Ramos (cell line): Measurements from ENCODE around the gene HOXD1.

Experiments
- in situ Hi-C: fragments of 300-500 bp; cut with MboI; formaldehyde crosslinking; loops from one replicate; pipeline ENCODE4 v1.14.3; 2022; ENCODE audit warnings: low sequenced_read_pairs; ENCODE audit not compliant: unreplicated experiment

HOXD1 gene

DNA sequence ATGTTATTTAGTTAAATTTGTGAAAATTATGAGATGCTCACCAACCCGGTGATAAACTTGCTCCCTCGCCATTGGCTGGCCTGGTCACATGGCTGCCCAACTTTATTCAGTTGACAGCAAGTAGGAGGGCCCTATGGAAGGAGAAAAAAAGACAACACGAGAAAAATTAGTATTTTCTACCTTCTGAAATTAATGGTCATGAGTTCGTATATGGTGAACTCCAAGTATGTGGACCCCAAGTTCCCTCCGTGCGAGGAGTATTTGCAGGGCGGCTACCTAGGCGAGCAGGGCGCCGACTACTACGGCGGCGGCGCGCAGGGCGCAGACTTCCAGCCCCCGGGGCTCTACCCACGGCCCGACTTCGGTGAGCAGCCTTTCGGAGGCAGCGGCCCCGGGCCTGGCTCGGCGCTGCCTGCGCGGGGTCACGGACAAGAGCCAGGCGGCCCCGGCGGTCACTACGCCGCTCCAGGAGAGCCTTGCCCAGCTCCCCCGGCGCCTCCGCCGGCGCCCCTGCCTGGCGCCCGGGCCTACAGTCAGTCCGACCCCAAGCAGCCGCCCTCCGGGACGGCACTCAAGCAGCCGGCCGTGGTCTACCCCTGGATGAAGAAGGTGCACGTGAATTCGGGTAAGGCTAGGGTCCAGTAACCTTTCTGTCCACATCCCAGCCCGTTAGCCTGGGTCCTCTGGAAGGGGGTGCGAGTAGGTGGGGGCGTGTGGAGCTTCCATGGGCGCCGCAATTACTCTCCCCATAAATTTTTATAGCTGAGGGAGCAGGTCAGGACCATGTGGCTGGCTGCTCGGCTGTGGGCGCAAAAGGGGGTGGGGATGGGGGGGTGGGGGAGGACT lies 36.8 kb upstream of the HOXD1 start, which contains the start of gene HOXD4:
HOXD4 (plus strand) TSS at position 109 of the 846 bp plus-strand sequence; CDS start at position 193, 84 bp downstream.
- in situ Hi-C loops, result no loop called here

DNA sequence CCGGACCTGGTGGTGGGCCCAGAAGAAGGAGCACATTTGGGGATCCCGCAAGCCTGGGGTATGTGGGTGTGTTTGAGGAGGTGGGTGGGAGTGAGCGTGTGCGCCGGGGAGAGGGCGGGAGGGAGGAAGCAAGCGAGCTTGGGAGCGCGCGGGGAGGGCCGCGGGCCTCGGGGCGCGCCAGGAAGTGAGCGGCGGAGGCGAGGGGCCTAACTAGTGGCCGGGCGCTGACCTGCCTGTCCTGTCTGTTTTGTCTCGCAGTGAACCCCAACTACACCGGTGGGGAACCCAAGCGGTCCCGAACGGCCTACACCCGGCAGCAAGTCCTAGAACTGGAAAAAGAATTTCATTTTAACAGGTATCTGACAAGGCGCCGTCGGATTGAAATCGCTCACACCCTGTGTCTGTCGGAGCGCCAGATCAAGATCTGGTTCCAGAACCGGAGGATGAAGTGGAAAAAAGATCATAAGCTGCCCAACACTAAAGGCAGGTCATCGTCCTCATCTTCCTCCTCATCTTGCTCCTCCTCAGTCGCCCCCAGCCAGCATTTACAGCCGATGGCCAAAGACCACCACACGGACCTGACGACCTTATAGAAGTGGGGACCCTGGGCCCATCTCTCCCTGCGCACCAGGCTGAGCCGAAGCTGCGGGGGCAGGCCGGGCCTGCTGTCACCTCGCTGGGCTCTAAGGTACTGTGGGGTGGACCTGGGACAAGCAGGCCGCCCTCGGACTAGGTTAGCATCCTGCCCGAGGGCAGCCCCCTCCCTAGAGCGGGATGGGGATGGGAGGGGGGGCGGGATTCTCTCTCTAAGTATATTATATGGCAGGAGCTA lies 35.9 kb upstream of the HOXD1 start:
- in situ Hi-C loops, result no loop called here

GRCh38 chr2:176154576-176155252 lies 33.8 kb upstream of the HOXD1 start:
- in situ Hi-C loops, result no loop called here

DNA sequence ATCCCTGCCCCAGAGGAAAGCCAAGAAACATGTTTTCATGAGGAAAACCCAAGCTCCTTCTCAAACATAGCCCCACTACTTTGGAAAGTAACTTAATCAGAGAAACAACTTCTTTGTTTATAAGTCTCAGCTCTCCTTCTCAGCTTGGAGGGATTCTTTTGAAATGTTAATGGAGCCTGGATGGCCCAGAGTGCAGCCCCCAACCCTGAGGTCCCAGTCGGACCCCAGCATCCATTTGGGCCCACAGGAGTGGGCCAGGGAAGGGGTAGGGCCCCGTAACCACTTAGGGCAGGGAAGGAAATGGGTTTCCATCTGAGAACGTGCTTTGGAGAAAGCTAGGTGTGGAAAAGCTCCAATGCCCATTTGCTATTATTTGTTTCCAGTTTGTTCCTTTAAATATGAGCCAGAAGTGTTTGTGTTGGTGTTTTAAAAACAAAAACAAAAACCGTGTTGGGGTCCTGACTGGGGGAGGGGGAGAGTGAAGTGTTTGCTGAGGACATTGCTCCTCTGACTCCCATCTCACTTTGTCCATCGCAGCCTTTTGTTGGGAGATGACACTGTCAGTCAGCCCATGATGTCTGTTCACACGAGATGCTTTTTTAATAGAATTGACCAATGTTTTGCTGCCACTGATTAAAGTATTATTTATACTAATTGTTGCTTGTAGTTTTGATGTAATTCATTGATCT lies 33.0 kb upstream of the HOXD1 start:
- in situ Hi-C loops, result no loop called here

DNA sequence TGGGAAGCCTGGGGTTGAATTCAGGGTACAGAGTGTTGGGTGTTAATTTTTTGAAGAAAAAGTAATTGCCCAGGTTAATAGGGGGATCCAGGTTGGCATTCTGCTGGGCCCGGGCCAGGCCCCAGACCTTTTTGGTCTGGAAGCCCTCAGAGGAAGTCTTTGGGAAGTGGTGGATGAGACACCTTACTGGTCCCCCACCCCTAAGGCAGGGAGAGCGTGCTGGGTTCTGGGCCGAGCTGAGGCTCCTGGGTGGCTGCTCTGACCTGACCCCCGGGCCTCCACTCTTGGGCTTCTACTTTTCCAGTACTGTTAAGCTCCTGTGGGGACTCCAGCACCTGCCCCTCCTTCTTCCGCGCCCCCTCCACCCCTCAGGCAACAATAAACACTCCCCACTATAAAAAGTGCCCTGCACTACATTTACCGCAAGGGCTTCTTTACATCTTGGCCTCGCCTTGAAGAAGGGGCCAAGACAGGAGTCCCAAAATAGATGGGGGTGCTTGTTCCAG lies 32.1 kb upstream of the HOXD1 start:
- in situ Hi-C loops, result no loop called here

DNA sequence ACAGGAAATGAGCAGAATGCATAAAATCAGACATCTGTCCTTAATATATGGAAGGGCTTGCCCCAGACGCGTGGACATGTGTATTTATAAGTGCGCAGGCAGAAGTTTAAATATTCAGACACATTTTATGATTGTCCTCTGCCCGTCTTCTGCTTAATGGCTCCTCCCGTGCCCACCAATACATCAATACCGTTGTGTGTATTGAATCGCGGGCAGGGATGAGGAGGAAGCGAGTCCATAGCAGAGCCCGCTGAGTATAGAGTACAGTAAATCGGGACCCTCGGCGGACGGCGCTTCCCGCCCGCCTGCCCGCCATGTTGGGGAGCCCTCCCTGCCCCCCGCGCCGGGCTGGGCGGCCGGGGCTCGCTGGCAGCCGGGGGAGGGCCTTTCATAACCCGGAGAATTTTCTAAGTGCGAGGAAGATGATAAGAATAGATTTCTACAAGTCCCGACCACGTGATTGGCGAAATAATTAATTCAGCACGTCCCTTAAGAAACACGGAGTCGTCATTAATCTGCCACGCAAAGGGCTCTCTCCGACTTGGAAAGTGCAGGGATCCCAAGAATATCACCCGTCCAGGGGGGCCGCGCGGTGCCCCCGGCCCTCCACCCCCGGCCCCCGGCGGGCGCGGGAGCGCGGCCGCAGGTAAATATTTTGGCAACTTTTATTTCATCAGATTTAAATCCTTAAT lies 31.5 kb upstream of the HOXD1 start, which contains the start of gene HOXD3:
HOXD3 (plus strand) TSS at position 501 of the 692 bp plus-strand sequence. CDS start 11,808 bp downstream, outside the sequence.
- in situ Hi-C loops, result no loop called here

- in situ Hi-C loops, result no loop called here
Observed at GRCh38 chr2:176157499-176158185, 30.8 kb upstream of the HOXD1 start.

- in situ Hi-C loops, result no loop called here
Observed at GRCh38 chr2:176158186-176158591, 30.3 kb upstream of the HOXD1 start.

- in situ Hi-C loops, result no loop called here
Observed at GRCh38 chr2:176158855-176159662, 29.4 kb upstream of the HOXD1 start.

DNA sequence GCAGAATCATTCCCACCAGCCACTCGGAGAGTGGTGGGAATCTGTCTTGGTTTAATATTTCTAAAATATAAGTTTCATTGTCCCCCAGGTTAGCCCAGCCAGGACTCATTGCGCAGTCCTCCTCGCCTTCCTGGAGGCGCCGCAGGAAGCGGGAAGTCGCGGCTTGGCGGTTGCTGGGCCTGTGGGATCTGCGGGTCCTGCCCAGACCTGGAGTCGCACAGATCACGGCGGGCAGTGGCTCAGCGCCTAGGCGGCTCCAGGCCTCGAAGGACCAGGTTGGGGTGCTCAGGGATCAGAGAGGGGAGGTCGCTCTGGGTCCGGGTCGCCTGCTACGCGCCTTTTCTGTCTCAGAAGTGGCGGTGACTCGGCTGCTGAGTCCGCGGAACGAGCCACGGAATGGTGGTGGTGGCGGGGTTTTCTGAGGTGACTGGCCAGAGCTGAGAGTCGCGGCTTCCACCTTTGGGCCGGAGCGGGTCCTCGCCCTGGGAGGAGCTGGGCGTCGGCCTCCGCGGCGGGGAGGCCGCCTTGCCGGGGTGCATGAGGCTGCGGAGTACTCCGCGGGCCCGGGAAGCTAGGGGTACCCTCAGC lies 28.7 kb upstream of the HOXD1 start:
- in situ Hi-C loops, result no loop called here

DNA sequence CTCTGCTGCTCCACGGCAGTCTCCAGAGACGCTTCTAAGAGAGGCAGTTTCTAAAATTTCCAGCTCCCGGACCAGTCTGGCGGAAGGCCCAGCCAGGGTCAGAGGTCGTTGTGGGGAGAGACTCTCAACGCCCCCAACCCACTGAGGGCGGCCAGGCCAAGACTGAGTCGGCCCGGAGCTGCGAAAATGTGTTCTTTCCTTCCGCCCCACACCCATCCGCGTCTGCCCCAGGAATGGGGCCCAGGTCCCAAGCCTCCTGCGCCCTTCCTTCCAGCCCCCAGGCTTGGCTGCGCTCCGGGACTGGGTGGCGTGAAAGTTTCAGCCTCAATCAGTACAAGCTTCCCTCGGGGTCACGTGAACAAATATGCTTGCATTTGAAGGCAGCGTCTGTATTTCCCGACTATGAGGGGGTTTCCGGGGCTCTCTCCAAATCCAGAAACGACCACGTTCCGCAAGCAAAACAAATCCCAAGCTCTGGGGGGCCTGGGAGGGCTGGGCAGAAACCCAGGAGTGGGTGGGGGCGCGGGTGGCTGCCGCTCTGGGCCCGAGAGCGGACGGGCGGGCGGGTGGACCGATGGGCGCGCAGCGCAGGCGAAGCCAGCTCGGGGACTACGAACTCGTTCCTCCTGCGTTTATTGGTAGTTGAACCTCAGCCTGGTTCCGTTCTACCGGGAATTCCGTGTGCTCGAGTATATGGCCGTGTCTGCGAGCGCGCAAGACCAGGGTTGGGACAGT lies 28.1 kb upstream of the HOXD1 start:
- in situ Hi-C loops, result no loop called here

GRCh38 chr2:176160986-176161824 lies 27.3 kb upstream of the HOXD1 start:
- in situ Hi-C loops, result no loop called here

GRCh38 chr2:176161825-176162626 lies 26.4 kb upstream of the HOXD1 start:
- in situ Hi-C loops, result no loop called here

DNA sequence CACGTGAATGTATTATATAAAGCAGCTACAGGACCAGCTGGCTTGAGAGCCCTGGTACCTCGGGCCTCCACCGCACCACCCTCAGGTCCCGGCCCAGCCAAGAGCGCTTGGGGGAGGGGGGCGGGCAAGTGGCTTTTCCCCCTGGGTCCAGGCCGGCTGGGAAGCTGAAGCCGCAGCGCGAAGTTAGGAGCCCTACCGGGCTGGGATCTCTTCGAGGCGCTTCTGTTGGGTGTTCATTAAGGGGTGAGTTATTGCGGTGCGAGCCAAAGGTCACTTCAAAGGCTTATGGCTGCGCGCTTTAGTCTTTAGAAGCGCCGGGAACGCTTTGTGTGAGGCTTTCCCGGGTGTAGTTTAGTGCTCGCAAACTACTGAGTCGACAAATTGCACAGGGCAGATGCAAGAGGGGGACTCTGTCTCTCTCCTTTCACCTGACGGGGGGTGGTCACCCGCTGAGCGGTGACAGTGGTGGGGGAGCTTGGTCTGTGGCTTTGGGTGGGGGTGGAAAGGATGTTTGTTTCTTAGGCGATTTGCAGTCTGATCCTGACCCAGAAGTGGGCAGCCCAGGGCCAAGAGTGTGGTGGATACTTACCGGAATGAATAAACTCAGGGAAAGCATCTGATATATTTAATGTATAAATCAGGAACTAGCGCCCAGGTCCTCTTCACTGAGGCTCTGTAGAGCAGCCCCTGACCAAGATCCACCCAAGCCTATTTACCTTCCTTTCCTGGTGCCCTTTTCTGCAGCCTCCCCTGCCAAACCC lies 25.4 kb upstream of the HOXD1 start:
- in situ Hi-C loops, result no loop called here
